ENCODE data around the gene MED25.

Gene MED25

GRCh38 chr19:49832556-49832955 is 14.5 kb downstream of the MED25 start:
- no peak for DNase-seq (ENCODE audit: low spot score)
- Histone ChIP-seq H3K4me3 (ENCODE audit: severe bottlenecking) (no peak overlapping the region), H3K27me3 (ENCODE audit: insufficient read depth, poor library complexity, severe bottlenecking) (no peaks in the 10 kb centered on the region), H3K27ac (ENCODE audit: poor library complexity, severe bottlenecking) (no peak overlapping the region), H3K4me1 (ENCODE audit: insufficient read depth, poor library complexity, severe bottlenecking) (no peaks in the 10 kb centered on the region), H3K36me3 (ENCODE audit: low read depth) (peaks cover 47% of the 10 kb centered on the region), H3K9me3 (ENCODE audit: severe bottlenecking) (no peaks in the 10 kb centered on the region)
- no peak for TF ChIP-seq CTCF (IDR thresholded peaks at IDR 0.05; ENCODE audit: poor library complexity, severe bottlenecking)
- no peak for ATAC-seq (ENCODE audit: low read depth)

- no peaks in the 10 kb centered on the region for H3K27me3 ChIP-seq (ENCODE audit: insufficient read depth, poor library complexity, severe bottlenecking)
- no peak overlapping the region for H3K4me3 ChIP-seq (ENCODE audit: severe bottlenecking)
- ATAC-seq (ENCODE audit: low read depth): no peak
- no peaks in the 10 kb centered on the region for H3K9me3 ChIP-seq (ENCODE audit: severe bottlenecking)
- H3K36me3 ChIP-seq (ENCODE audit: low read depth): peaks cover 51% of the 10 kb centered on the region
- no peak for DNase-seq (ENCODE audit: low spot score)
- no peak overlapping the region for H3K27ac ChIP-seq (ENCODE audit: poor library complexity, severe bottlenecking)
- TF ChIP-seq CTCF (IDR thresholded peaks at IDR 0.05; ENCODE audit: poor library complexity, severe bottlenecking): no peak
- no peaks in the 10 kb centered on the region for H3K4me1 ChIP-seq (ENCODE audit: insufficient read depth, poor library complexity, severe bottlenecking)
Measured at GRCh38 chr19:49833599-49833998, 15.5 kb downstream of the MED25 start.

- peak; percentile 60 for DNase-seq (ENCODE audit: low spot score)
- Histone ChIP-seq H3K4me3 (ENCODE audit: severe bottlenecking) (no peak overlapping the region), H3K36me3 (ENCODE audit: low read depth) (peaks cover 59% of the 10 kb centered on the region), H3K27me3 (ENCODE audit: insufficient read depth, poor library complexity, severe bottlenecking) (no peaks in the 10 kb centered on the region), H3K27ac (ENCODE audit: poor library complexity, severe bottlenecking) (no peak overlapping the region), H3K4me1 (ENCODE audit: insufficient read depth, poor library complexity, severe bottlenecking) (no peaks in the 10 kb centered on the region), H3K9me3 (ENCODE audit: severe bottlenecking) (no peaks in the 10 kb centered on the region)
- ATAC-seq (ENCODE audit: low read depth): no peak
- no peak for TF ChIP-seq CTCF (IDR thresholded peaks at IDR 0.05; ENCODE audit: poor library complexity, severe bottlenecking)
Measured at GRCh38 chr19:49835562-49835961, 17.5 kb downstream of the MED25 start.

DNA sequence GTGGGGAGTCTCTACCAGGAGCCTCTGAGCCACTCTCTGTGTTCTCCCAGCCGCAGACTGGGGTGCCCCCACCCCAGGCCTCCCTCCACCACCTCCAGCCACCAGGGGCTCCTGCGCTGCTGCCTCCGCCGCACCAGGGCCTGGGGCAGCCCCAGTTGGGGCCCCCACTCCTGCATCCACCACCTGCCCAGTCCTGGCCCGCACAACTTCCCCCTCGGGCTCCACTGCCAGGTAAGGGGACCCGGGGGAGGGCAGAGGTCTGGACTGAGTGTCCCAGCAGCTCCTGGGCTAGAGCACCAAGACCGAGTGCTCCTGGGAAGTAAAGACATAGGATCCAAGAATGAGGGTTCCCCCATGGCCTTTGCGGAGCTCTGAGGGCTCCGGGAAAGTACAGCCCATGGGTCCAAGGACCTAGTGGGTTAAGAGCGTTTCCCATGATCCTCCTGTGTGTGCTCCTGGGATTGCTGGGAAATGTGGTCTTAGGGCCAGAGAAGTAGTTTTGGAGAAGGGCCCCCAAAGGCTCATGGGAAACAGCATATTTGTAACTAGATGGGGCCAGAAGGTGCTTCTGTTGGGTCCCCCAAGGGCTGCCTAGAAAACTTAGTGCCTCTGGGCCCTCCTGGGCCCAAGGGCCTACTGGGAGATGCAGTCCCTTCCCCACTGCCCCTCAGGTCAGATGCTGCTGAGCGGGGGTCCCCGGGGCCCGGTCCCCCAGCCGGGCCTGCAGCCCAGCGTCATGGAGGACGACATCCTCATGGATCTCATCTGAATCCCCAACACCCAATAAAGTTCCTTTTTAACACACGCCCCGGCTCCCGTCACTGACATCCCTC is 18.3 kb downstream of the MED25 start:
- ATAC-seq (ENCODE audit: low read depth) (no peak), DNase-seq (ENCODE audit: low spot score) (no peak)
- no peaks in the 10 kb centered on the region for H3K4me1 ChIP-seq (ENCODE audit: insufficient read depth, poor library complexity, severe bottlenecking)
- H3K36me3 ChIP-seq (ENCODE audit: low read depth): peaks cover 62% of the 10 kb centered on the region
- no peak overlapping the region for H3K4me3 ChIP-seq (ENCODE audit: severe bottlenecking)
- no peak for TF ChIP-seq CTCF (IDR thresholded peaks at IDR 0.05; ENCODE audit: poor library complexity, severe bottlenecking)
- no peaks in the 10 kb centered on the region for H3K27me3 ChIP-seq (ENCODE audit: insufficient read depth, poor library complexity, severe bottlenecking)
- no peaks in the 10 kb centered on the region for H3K9me3 ChIP-seq (ENCODE audit: severe bottlenecking)
- no peak overlapping the region for H3K27ac ChIP-seq (ENCODE audit: poor library complexity, severe bottlenecking)

- Histone ChIP-seq H3K4me3 (ENCODE audit: severe bottlenecking) (no peak overlapping the region), H3K9me3 (ENCODE audit: severe bottlenecking) (no peaks in the 10 kb centered on the region), H3K27ac (ENCODE audit: poor library complexity, severe bottlenecking) (no peak overlapping the region), H3K4me1 (ENCODE audit: insufficient read depth, poor library complexity, severe bottlenecking) (no peaks in the 10 kb centered on the region), H3K27me3 (ENCODE audit: insufficient read depth, poor library complexity, severe bottlenecking) (no peaks in the 10 kb centered on the region), H3K36me3 (ENCODE audit: low read depth) (peaks cover 61% of the 10 kb centered on the region)
- DNase-seq (ENCODE audit: low spot score) (no peak), ATAC-seq (ENCODE audit: low read depth) (peak; percentile 41; the same call in 1 of the 3 replicates)
- TF ChIP-seq CTCF (IDR thresholded peaks at IDR 0.05; ENCODE audit: poor library complexity, severe bottlenecking): no peak
Measured at GRCh38 chr19:49837009-49837310, 18.9 kb downstream of the MED25 start.
